ENCODE measurements around the gene TPRG1.

The TPRG1 gene

DNA sequence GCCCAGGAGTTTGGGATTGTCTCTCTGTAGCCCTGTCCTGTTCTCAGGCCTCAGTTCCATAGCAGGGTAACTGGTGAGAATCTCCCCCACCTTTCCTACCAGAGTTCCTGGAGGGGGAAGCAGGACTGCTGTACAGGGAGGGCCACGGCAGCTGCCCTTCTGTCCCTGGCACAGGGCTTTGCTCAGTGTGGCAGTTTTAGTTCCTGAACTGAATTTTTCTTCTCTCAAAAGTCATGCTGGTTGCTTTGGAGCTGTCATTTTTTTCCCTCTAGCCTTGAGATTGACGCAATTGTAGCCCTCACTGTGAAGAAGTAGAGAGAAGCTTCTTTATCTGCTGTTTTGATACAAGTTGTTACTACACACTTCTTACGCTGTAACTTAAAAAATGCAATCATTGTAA, 55.5 kb downstream of the TPRG1 start:
- DNase-seq: no peak

DNA sequence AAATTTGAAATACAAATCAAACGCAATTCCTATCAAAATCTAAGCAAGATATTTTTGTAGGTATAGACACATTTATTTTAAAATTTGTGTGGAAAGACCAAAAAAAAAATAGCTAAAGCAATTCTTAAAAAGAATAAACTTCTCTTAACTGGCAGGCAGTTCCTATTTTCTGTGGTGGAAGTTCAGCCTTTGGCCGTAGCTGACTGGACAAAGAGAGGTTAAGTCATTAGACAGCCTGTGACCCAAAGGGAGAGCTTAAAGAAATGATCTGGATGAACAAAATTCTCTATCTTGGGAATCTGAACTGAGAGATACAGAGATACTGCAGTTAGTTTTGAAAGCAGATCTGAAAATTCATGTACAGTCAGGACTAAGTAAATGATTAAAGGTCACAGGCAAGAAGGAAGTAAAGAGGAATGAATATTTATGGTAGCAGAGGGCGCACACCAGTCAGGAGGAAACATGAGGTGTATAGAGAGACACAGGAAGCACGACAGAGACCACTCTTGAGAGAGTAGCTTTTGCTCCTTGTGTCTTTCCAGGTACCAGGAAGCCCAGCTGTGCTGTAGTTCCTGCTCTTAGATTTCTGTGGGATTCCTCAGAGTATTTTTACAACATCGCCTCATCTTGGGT, 57.5 kb downstream of the TPRG1 start:
- DNase-seq: no peak

DNA sequence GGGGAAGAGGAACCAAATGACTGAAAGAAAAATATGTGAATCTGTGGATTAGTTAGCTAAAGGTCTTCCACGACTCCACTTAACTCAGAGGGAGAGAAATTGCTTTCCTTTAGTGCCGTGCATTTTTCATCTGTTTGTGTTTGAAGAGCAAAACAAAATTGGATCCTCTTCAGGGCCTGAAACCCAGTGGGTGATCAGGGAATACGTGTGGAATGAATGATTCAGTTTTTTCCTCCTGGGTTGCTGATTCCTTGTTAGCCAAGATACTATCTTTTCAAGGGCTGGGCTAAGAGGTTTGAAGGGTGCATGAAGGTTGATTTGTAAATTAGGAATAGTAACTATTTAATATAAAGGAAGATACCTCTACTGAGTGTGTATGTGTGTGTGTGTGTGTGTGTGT, 61.0 kb downstream of the TPRG1 start:
- no peak for DNase-seq

DNA sequence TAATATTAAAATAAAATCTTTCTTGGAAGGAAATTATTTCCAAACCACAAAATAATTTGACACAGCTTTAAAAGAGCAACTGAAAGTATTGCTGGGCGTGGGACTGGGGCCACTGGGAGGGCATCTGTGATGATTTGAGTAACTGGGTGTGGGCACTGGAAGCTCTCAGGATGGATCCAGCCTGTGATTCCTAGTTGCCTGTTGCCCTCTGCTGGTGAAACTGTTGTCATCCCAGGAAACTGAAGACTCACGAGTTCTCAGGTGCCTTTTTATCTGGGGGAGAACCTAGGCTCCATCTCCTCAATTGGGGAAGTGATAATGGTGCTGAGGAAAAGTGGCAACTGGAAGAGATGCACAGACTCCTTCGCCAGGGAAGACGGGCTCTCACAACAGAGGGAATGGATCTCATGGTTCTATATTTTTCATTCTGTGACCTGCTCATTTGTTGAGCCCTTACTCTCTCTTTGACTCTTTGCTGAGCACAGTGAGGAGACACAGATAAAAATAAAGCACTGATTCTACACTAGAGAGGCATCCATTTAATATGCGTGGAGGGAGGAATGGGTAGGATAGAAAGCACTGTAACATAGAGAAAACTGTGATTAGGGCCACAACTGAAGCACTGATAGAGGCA, 61.6 kb downstream of the TPRG1 start:
- DNase-seq: peak in 46 of 58 donors; percentile 0 to 56 (median 14)

DNA sequence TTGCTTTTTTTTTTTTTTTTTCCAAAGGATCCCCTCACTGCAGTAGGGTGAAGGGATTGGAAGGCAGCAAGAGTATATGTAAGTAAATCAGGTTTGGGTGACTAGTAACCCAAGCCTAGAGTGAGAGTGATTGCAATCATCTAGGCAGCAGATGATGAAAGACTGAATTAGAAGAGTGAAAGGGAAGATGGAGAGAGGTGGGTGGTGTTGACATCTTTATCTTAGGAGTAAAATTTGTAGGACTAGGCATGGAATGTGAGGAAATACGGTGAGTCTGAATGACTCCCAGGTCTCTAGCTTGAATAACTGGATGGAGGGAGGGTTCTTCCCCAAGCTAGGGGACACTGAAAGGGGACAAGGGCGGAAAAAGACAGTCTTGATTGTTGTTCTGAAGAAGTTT, 63.4 kb downstream of the TPRG1 start:
- DNase-seq: no peak

DNA sequence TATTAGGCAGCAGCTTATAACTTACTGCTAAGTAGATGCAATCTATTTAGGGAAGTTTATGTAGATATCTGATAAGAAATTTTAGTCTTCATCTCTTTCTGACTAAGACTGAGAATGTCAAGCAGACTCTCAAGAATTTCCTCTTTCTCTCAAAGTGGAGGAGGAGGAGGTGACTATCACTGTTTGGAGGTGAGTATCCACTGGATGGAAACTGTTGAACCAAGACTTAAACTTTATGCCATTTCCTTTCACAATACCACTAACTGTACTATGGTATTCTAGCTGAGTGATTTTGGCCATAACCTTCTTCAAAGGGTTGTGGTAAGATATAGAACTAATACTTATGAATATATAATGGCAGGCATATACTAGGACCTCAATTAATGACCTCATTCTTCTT, 64.6 kb downstream of the TPRG1 start:
- DNase-seq: no peak

DNA sequence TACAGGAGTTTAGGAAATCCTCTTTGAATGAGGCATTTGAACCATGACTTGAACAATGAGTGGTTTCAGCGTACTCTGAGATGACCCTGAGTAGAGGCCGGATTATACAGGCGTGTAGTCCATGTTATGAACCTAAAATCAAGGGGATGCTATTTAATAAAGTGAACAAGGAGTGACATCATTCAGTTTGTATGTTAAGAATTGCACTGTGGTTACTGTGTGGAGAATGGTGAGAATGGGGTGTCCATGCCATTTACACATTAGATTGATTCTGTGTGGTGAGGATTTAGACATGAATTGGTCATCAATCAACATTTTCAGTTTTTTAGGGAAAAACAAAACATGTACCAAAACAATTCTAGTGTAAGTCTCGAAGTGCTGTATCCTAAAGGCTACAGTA, 65.8 kb downstream of the TPRG1 start:
- no peak for DNase-seq

DNA sequence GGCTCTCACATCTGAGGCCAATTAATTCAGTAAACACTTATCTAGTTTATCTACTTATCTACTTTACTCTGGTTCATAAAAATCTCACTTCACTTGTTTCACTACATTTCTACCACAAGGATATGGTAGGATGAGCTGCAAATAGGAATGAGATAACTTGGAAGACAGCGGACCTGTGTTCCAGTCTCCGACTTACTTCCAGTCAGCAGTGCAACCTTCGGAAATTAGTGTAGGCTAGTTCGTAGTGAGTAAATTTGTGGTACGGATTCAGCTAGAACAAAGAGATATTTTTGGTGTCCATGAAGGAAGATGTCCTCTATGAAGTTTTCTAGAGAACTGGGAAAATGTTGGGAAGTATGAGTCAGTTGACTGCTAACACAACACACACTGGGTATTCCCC, 66.3 kb downstream of the TPRG1 start:
- DNase-seq: no peak

DNA sequence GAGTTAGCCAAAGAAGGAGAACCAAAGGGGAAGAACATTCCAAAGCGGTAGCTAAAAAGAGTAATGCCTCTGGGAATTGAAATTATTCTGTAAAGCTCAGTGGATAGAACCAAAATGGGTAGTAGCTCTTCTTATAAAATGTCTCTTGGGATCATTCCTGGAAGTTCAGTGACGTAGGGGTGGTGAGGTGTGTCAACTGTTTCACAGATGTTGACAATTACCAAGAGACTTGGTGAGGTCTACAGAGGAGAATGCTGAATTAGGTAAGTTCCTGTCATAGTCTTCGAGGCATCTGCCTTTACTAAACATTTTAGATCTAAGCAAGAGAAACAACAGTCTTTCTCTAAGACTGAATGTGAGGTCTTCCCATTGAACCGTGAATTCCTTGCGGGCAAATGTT, 67.8 kb downstream of the TPRG1 start:
- DNase-seq: no peak

DNA sequence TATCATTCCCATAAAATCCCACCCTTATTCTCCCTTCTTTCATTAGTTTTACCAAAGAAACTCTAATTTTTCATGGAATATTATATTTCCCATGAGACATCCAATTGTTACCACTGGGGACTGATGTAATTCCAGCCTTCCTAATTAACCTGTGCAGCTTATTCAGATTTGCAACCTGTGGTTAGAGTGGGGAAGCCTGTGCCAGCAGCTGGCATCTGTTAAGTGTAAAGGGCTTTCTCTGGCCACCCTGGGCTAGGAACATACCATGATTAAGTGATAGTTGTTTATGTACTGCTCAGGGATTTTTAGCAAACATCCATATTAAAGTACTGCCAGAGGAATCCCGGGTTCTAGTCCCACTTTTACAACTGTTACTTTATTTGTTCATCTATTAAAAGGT, 78.2 kb downstream of the TPRG1 start:
- DNase-seq: no peak

DNA sequence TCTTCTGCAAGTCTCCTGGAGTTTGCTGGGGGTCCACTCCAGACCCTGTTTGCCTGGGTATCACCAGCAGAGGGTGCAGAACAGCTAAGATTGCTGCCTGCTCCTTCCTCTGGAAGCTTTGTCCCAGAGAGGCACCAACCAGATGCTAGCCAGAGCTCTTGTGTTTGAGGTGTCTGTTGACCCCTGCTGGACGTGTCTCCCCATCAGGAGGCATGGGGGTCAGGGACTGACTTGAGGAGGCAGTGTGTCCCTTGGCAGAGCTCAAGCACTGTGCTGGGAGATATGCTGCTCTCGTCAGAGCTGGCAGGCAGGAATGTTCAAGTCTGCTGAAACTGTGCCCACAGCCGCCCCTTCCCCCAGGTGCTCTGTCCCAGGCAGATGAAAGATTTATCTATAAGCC, 86.5 kb downstream of the TPRG1 start:
- DNase-seq: no peak

DNA sequence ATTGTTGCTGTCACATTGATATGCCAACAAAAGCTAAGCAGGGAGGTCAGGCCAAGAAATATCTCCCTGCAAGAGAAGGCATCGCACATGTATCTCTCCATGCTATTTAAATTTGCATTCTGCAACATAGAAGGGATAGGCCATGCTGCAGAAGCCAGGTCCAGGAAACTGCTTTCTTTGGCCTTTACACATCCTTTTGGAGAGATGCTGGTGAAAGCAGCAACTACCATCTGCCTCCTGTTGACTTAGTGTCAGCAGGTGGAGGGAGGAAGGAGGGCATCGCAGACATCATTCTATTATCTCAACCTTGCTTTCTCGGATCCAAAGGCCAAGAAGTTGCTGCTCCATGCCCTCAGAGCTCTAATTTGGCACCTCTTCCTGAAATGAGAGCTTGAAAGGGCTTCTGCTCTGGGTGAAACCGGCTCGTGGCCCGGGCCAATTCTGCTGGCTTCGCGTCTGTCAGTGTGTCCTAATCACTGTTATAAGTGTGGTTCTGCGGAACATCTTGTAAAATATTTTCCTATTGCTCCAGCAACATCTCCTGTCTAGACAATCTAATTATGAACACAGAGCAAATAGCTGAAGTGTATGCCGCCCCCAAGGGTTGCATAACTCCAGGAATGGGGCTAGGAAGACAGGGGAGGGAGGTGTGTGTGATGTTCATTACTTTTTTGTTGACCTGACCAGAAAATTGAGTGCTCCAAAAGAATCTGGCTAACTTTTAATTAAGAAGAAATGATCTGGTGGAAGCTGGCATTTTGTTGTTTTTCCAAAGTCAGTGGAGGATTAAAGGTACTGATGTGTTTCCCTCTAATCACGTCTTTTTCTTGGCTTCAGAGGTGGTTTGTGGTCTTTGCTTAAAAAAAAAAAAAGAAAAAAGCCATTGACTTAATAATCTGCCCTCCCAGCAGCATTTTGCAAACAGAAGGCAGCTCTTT, 89.1 kb downstream of the TPRG1 start:
- no peak for DNase-seq

DNA sequence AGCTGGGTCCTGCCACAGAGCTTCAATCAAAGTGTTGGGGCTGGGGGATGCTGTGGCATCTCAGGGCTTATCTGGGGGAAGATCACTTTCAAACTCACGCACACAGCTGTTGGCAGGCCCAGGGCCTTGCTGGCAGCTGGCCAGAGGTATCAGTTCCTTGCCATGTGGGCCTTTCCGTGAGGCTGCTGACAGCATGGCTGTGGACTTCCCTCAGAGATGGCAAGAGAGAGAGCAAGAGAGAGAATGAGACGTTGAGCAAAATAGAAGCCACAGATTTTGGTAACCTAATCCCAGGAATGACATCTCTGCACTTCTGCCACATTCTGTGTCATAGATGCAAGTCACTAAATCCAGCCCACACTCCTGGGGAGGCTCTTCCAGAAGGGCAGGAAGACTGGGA, 91.0 kb downstream of the TPRG1 start:
- peak in 7 of 58 donors; percentile 1 to 25 (median 2) for DNase-seq

DNA sequence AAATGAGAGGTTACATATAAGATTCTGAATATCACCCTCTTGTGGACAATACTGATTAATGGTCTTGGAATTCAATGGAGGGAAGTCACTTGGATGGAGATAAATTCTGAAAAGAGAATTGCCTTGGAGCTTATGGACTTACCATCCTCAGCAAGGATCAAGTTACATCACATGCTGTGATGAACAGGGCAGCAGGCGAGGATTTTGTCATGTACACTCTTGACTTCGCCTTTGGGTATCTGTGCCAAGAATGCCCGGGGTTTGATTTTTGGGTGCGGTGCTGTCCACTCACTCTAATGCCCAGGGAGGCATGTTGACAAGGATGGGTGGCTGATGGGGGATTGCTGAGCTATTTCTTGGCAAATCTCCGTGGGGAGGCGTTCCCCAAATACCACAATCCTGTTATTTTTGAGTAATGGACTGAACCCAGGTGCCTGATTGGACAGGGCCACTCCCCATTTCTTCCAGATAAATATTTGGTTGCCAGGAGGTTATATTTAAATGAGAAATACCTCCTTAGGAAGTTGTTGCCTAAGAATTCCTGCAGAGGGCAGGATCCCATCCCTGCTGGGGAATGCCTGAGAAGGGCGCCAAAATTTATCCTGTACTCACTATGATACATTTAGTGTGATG, 96.3 kb downstream of the TPRG1 start:
- no peak for DNase-seq

DNA sequence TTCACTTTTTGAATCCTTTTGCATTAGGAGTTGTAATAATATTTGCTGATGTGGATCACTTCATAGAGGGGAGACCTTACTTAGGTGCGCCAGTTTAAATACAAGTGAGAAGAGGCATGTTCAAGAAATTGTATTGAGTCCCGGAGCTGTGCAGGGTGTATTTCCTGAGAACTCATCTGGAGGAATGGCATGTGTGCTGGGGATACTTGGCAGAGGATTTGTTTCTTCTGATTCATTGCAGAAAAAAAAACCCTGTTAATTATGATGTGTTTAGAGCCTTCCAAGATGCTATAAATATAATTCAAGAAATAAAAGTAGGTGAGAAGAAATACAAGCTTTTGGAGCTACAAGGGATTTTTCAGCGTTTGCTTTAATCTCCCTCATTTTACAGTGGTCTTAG, 97.6 kb downstream of the TPRG1 start:
- DNase-seq: no peak

DNA sequence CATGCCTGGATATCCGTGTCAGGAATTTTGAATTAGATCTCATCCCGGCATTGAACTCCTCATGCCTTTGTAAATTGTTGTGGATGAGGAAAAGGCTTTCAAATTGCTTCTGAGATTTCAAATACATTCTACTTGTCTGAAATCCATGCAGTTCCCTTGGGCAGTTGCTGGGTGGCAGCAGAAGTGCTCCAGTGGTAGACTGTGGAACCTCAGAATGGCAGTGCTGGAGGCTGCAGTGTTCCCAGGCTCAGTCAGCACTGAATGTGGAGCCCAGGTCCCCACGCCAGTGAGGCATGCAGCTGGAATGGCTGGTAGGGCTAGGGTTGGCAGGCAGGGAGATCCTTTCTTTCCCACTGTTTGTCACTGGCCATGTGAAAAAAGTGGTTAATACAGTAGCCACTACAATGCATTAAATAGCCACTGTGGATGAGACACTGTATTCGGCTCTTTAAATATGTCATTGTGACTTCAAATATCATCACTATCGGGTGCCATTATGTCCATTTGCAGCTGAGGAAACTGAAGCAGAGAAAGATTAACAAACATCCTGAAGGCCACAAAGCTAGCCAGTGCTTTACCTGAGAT, 98.6 kb downstream of the TPRG1 start:
- peak in 40 of 58 donors; percentile 1 to 57 (median 16) for DNase-seq

DNA sequence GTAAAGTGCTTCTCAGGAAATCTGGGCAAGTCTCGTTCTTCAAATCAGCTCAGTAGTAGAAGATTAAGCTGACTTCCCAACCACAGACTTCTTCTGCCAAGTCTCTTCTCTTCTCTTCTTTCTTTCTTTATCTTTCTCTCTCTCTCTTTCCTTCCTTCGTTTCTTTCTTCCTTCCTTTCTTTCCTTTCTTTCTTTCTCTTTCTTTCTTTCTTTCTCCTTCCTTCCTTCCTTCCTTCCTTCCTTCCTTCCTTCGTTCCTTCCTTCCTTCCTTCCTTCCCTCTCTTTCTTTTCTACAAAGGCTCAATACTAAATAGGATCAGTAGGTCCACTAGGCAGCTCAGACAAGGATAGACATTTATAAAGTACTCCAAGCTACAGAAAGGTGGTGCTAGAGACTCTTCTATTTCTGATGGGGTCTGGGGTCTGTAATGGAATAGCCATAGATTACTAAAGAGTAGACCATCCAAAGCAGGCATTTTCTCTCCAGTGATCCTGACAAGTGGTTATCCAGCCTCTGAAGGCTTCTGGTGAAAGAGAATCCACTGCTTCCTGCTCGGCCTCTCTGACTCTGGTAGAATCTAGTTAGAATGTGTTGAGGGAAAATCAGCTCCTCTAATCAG, 100.8 kb downstream of the TPRG1 start:
- DNase-seq: no peak

DNA sequence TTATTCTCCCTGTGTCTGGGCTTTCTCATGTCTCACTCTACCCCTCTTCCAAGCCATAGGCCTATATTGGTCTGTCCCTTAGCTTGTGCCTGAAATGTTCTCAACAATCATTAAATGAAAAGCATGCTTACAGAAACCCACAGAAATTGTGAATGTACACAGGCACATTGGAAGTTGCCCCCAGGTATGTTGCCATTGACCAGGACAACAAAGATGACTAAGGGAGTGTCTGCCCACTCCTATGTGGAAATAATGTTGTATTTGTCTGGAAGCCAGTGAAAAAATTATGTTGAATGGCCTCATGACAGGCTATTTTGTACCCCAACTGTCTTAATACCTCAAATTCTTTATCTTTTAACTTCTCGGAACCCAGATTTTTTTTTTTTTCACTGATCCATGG, 102.0 kb downstream of the TPRG1 start:
- DNase-seq: no peak

DNA sequence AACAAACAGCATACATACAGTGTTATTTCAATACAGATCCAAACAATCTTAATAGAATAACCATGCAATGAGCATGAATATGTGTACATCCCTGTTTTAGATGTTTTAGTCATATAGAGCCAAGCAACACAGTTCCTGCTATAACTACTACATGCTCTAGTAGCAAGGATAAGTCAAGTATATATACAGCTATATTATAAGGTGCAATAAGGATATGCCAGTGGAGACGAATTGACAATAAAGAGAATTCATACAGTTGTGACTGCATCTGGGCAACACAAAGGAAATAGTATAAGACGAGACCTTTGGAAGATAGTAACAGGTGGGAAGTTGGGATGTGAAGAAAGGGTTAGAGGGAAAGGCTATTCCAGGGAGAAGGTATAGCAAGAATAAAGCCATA, 103.4 kb downstream of the TPRG1 start:
- DNase-seq: no peak

DNA sequence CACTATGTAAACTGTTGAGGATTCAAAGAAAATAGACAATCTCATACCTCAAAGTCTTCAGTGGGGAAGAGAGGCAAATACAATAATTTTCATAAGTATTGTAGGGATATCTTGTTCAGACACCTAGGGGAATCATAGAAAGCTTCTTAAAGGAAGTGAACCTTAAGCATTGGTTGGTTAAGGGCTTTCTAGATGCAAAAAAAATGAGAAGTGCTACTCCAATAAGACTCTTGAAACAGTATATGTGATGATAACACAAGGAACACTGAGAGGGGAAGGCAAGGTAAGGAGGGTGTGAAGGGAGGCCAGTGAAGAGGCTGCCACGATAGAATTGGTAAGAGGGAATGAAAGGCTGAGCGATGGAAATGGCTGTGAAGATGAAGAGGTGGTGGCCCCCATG, 104.1 kb downstream of the TPRG1 start:
- no peak for DNase-seq
